Psoas muscle (tissue), 8 donors: ENCODE results near the gene LST1. TPM values are rescaled to one million over a fixed set of nuclear protein-coding genes. Genes with fewer than 3 reads are reported as not detected.

Experiments
- ATAC-seq, 4 donors: fragments of 200-7000 bp; cut with Tn5 transposase; one replicate each; pipeline ENCODE4 v1.9.1; 2020; ENCODE audit warnings: moderate library complexity in 3 of 4, mild to moderate bottlenecking in 2 of 4
- DNase-seq, 2 donors: peaks; one replicate each; pipeline ENCODE4 v3.0.0-alpha.2; 2020
- H3K27ac ChIP-seq: fragments of 200-600 bp; one replicate; pipeline ENCODE4 v1.8.0; 2022
- H3K27me3 ChIP-seq, 3 donors: fragments of 200-600 bp in 1 of 3; one replicate each; pipeline versions ENCODE4 v1.6.1 to v1.8.0; 2013 to 2022; ENCODE audit warnings: low read length in 2 of 3, mild to moderate bottlenecking in 2 of 3, moderate library complexity in 1 of 3; ENCODE audit not compliant: insufficient read depth in 3 of 3
- H3K36me3 ChIP-seq, 2 donors: fragments of 200-600 bp in 1 of 2; one replicate each; pipeline versions ENCODE4 v1.6.1 to v1.8.0; 2013 to 2022; ENCODE audit warnings: low read depth in 1 of 2, mild to moderate bottlenecking in 1 of 2, moderate library complexity in 1 of 2; ENCODE audit not compliant: insufficient read depth in 1 of 2
- H3K4me1 ChIP-seq: fragments of 200-600 bp; one replicate; pipeline ENCODE4 v1.8.0; 2022
- H3K4me3 ChIP-seq: fragments of 200-600 bp; one replicate; pipeline ENCODE4 v1.8.0; 2022; ENCODE audit warnings: mild to moderate bottlenecking
- H3K9me3 ChIP-seq: fragments of 200-600 bp; one replicate; pipeline ENCODE4 v1.8.0; 2022
- WGBS, 3 donors: extraction: QIAGEN DNeasy Blood & Tissue Kit; methylation state at CpG; one replicate each; pipeline versions ENCODE4 v1.1.6 to v1.1.7; 2013; 5-methylcytosine and 5-hydroxymethylcytosine counted together
- intact Hi-C, 2 donors: fragments of 100-400 bp; cut with DNase I; formaldehyde crosslinking; loops; one replicate each; pipeline versions ENCODE4 v1.11.0 to v1.14.2; 2022
- polyA plus RNA-seq, 3 donors: library from polyadenylated mRNA; stranded (reverse); fragments of 200-250 nt; gene quantifications; one replicate each; pipeline ENCODE4 v1.2.3, GENCODE V29; 2013
- total RNA-seq, 4 donors: library from RNA; stranded (reverse); fragmentation: NEBNext Ultra II Directional in 2 of 4; extraction: Animal tissue kit (Norgen Biotek cat#: 25700) in 2 of 4; gene quantifications; one replicate each; pipeline versions ENCODE4 v1.2.1 to v1.2.4, GENCODE V29; 2021 to 2023
- TF ChIP-seq, protein P1 (sequence below): fragments of 200-600 bp; IDR thresholded peaks from one replicate; pipeline ENCODE4 v1.8.0; 2022; ENCODE audit warnings: antibody characterized with exemption
- donor health status: healthy with polysubstance abuse.
- donor health status: DM: no; HTN: no; CAD: no; lungs with moderate emphysema.
- donor health status: Bipolar disorder and iron deficiency.
- donor health status: healthy.
- donor health status: DM: yes; HTN: yes; CAD: no.
- donor health status: DM: no; HTN: no; CAD: no.
- donor health status: DM: no; HTN: no; CAD: no.
- donor health status: DM: yes; HTN: yes; CAD: no.

Gene LST1
- total and polyA plus RNA-seq, 7 donors, result 1.2 to 5.6 (median 1.8) TPM

DNA sequence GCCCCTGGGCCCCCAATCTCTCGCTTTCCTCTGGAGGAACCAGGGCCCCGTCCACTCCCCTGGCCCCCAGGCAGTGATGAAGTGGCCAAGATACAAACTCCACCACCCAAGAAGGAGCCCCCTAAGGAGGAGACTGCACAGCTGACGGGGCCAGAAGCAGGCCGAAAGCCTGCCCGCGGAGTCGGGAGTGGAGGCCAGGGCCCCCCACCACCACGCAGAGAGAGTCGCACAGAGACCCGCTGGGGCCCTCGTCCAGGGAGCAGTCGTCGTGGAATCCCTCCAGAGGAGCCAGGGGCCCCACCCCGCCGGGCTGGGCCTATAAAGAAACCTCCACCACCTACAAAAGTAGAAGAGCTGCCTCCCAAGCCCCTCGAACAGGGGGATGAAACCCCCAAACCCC is 45.1 kb downstream of the LST1 start:
- TF ChIP-seq, protein P1, sequence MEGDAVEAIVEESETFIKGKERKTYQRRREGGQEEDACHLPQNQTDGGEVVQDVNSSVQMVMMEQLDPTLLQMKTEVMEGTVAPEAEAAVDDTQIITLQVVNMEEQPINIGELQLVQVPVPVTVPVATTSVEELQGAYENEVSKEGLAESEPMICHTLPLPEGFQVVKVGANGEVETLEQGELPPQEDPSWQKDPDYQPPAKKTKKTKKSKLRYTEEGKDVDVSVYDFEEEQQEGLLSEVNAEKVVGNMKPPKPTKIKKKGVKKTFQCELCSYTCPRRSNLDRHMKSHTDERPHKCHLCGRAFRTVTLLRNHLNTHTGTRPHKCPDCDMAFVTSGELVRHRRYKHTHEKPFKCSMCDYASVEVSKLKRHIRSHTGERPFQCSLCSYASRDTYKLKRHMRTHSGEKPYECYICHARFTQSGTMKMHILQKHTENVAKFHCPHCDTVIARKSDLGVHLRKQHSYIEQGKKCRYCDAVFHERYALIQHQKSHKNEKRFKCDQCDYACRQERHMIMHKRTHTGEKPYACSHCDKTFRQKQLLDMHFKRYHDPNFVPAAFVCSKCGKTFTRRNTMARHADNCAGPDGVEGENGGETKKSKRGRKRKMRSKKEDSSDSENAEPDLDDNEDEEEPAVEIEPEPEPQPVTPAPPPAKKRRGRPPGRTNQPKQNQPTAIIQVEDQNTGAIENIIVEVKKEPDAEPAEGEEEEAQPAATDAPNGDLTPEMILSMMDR, result no peak
- Histone ChIP-seq H3K27ac (no peak overlapping the region), H3K4me1 (no peaks in the 10 kb centered on the region), H3K4me3 (no peak overlapping the region), H3K27me3 (no peaks in the 10 kb centered on the region), H3K9me3 (no peaks in the 10 kb centered on the region), H3K36me3 (peaks cover 30 to 100% of the 10 kb centered on the region in 2 donors)
- intact Hi-C loops, result no loop called here
- 79 to 84% (median 80%) methylated on average over 16 of the region's 16 CpGs for WGBS, 3 donors
- ATAC-seq (peak in 2 of 4 donors; percentile 10), DNase-seq (no peak)

DNA sequence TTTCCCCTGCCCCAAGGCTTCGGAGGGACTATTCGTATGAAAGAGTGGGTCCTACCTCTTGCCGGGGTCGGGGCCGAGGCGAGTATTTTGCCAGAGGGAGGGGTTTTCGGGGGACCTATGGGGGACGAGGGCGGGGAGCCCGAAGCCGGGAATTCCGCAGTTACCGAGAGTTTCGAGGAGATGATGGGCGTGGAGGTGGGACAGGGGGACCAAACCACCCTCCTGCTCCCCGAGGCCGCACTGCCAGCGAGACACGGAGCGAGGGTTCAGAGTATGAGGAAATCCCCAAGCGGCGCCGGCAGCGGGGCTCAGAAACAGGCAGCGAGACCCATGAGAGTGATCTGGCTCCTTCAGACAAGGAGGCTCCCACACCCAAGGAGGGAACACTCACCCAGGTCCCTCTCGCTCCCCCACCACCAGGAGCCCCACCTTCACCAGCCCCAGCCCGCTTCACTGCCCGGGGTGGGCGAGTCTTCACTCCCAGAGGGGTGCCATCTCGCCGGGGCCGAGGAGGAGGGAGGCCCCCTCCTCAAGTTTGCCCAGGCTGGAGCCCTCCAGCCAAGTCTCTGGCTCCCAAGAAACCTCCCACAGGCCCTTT is 45.7 kb downstream of the LST1 start:
- H3K27ac ChIP-seq, result no peak overlapping the region
- DNase-seq, result no peak

DNA sequence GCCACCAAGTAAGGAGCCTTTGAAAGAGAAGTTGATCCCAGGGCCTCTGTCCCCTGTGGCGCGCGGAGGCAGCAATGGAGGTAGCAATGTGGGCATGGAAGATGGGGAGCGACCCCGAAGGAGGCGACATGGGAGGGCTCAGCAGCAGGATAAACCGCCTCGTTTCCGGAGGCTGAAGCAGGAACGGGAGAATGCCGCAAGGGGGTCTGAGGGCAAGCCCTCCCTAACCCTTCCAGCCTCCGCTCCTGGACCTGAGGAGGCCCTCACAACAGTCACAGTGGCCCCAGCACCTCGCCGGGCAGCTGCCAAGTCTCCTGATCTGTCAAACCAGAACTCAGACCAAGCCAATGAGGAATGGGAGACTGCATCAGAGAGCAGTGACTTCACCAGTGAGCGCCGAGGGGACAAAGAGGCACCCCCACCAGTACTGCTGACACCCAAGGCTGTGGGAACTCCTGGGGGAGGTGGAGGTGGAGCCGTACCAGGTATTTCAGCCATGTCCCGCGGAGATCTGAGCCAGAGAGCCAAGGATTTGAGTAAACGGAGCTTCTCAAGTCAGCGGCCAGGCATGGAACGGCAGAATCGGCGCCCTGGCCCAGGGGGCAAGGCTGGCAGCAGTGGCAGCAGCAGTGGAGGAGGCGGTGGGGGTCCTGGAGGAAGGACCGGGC is 46.3 kb downstream of the LST1 start:
- no peaks in the 10 kb centered on the region for H3K9me3 ChIP-seq
- ATAC-seq, result peak in 2 of 4 donors; percentile 3 to 5
- TF ChIP-seq, protein P1, result no peak
- intact Hi-C loops, result no loop called here
- no peak overlapping the region for H3K4me3 ChIP-seq
- H3K36me3 ChIP-seq, result peaks cover 29 to 100% of the 10 kb centered on the region in 2 donors
- H3K27ac ChIP-seq, result no peak overlapping the region
- 85 to 88% (median 86%) methylated on average over 26 of the region's 26 CpGs for WGBS, 3 donors
- DNase-seq, result no peak
- H3K4me1 ChIP-seq, result no peaks in the 10 kb centered on the region
- no peaks in the 10 kb centered on the region for H3K27me3 ChIP-seq

More for the DNA sequence above, 45.7 kb downstream of the LST1 start:
- H3K9me3 ChIP-seq, result no peaks in the 10 kb centered on the region
- intact Hi-C loops, result no loop called here
- TF ChIP-seq, protein P1, result no peak
- H3K4me1 ChIP-seq, result no peaks in the 10 kb centered on the region
- no peak overlapping the region for H3K4me3 ChIP-seq
- peaks cover 31 to 100% of the 10 kb centered on the region in 2 donors for H3K36me3 ChIP-seq
- peak in 2 of 4 donors; percentile 14 to 18 for ATAC-seq
- 82 to 85% (median 82%) methylated on average over 29 to 32 of the region's 32 CpGs for WGBS, 3 donors
- H3K27me3 ChIP-seq, result no peaks in the 10 kb centered on the region

DNA sequence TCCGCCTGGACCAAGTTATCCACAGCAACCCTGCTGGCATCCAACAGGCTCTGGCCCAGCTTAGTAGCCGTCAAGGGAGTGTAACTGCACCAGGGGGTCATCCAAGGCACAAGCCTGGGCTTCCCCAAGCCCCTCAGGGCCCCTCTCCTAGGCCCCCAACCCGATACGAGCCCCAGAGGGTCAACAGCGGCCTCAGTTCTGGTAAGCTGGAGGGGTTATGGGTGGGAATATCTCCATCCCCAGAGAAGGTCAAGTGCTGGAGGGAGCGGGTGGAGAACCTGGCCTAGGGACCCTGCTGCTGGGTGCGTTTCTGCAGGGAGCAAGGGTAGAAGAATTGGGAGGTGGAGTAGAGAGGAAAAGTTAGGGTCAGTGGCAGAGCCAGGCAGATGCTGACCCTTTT is 47.4 kb downstream of the LST1 start:
- WGBS, 3 donors, result 85 to 86% (median 85%) methylated on average over 7 of the region's 7 CpGs
- intact Hi-C loops, result no loop called here
- Histone ChIP-seq H3K4me1 (peaks cover 6% of the 10 kb centered on the region), H3K36me3 (peaks cover 28 to 100% of the 10 kb centered on the region in 2 donors), H3K27ac (no peak overlapping the region), H3K9me3 (no peaks in the 10 kb centered on the region), H3K27me3 (no peaks in the 10 kb centered on the region), H3K4me3 (no peak overlapping the region)
- no peak for ATAC-seq
- no peak for DNase-seq
- TF ChIP-seq, protein P1, result no peak
